CD4-positive, alpha-beta T cell treated with Interleukin-17A for 1 hour (primary cell): ENCODE measurements around the gene CFAP100.

Experiments used
- DNase-seq: peaks from one replicate; pipeline ENCODE4 v3.0.0-alpha.2; 2020

The CFAP100 gene

DNA sequence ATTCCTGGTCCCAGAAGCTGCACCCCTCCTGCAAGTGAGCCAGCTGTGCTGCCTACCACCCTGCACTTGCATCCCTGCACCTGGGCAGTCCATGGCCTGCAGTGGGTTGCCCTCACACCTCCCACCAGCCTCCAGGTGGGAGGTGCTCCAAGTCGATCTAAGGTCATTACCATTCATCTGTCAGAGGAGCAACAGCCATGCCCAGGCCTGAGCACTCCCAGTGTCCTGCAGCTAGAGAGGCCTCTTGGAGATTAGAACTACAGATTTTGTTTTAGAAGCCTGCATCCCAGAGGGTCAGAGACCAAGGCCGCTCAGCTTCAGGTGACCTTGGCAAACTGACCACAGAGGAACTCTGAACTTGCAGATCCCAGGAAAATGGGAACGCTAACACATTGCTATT is 90.0 kb downstream of the CFAP100 start:
- DNase-seq = no peak

DNA sequence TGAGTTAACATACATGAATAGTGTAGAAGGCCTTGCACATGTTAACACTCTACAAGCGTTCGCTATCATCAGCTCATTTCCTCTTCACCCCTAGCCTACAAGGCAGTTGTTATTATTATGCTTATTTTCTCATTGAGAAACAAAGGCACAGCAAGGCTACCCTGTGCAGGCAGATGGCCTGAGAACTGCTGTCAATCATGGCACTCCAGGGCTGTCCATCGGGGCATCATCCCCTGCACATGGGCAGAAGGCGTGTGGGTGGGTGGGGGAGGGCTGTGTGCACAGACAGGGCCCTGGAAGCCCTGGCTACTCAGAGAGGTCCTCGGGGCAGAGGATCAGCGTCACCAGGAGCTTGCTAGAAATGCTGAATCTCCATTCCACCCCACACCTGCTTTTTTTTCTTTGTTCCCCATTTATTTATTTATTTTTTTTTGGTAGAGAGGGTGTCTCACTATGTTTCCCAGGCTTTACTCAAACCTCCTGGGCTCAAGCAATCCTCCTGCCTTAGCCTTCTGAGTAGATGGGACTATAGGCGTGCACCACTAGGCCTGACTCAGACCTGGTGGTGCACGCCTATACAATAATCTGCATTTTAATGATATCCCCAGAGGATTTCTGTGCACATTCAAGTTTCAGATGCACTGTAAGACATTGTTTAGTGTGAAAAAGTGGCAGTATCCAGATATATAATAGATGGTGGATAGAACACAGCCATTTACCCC is 90.6 kb downstream of the CFAP100 start:
- no peak for DNase-seq

DNA sequence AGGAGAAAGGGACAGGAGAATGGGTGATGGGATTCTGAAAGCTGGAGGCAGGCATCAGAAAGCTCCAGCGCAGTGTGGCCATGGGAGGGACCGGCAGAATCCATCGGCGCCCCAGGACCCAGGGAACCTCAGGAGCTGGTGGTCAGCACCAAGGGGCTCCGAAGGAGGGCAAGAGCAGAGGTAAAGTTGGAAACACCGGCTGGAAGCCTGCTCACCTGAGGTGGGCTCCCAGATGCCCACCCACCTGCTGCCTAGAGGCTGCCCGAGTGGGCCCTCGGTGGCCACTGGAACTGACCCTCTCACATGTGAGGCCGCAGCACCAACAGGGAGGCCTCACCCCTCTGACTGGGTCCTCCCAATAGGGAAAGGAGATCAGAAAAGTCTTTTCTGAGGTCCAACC is 91.2 kb downstream of the CFAP100 start:
- DNase-seq = no peak
